Esophagus (tissue), 2 donors: ENCODE results near the gene KANK2. TPM values are rescaled to one million over a fixed set of nuclear protein-coding genes. Genes with fewer than 3 reads are reported as not detected.
"Not testable (repeated sequence)": the region's sequence is repeated elsewhere in the genome, so short reads cannot be mapped to it uniquely, and the experiment has no call there.

Experiments
- H3K27ac ChIP-seq, 2 donors: one replicate each; pipeline ENCODE4 v1.5.1; 2013; ENCODE audit warnings: low read depth in 2 of 2, mild to moderate bottlenecking in 2 of 2, inconsistent platforms in 1 of 2, low read length in 1 of 2, moderate library complexity in 1 of 2
- H3K27me3 ChIP-seq, 2 donors: one replicate each; pipeline ENCODE4 v1.6.1; 2013; ENCODE audit warnings: low read length in 2 of 2, control low read depth in 1 of 2, mild to moderate bottlenecking in 1 of 2; ENCODE audit not compliant: insufficient read depth in 2 of 2, control insufficient read depth in 1 of 2
- H3K36me3 ChIP-seq, 2 donors: one replicate each; pipeline ENCODE4 v1.6.1; 2013; ENCODE audit warnings: low read length in 1 of 2; ENCODE audit not compliant: control insufficient read depth in 2 of 2, insufficient read depth in 2 of 2
- H3K4me1 ChIP-seq, 2 donors: one replicate each; pipeline ENCODE4 v1.6.1; 2013; ENCODE audit warnings: low read length in 1 of 2; ENCODE audit not compliant: control insufficient read depth in 2 of 2, insufficient read depth in 2 of 2
- H3K4me3 ChIP-seq, 2 donors: one replicate each; pipeline ENCODE4 v1.5.1; 2013; ENCODE audit warnings: low read length in 2 of 2, mild to moderate bottlenecking in 2 of 2, low read depth in 1 of 2, moderate library complexity in 1 of 2
- H3K9me3 ChIP-seq, 2 donors: one replicate each; pipeline ENCODE4 v1.6.1; 2013; ENCODE audit warnings: mild to moderate bottlenecking in 2 of 2, low read depth in 1 of 2, low read length in 1 of 2, moderate library complexity in 1 of 2; ENCODE audit not compliant: control insufficient read depth in 2 of 2, insufficient read depth in 1 of 2
- WGBS, 2 donors: extraction: QIAGEN DNeasy Blood & Tissue Kit; methylation state at CpG; one replicate each; pipeline ENCODE4 v1.1.7; 2013; 5-methylcytosine and 5-hydroxymethylcytosine counted together
- polyA plus RNA-seq, 2 donors: library from polyadenylated mRNA; stranded (reverse); fragments of 200-250 nt; gene quantifications; one replicate each; pipeline ENCODE4 v1.2.3, GENCODE V29; 2013
- donor health status: healthy with polysubstance abuse.
- donor health status: Bipolar disorder and iron deficiency.

Gene KANK2
- polyA plus RNA-seq, 2 donors: 33.1 to 53.9 TPM

DNA sequence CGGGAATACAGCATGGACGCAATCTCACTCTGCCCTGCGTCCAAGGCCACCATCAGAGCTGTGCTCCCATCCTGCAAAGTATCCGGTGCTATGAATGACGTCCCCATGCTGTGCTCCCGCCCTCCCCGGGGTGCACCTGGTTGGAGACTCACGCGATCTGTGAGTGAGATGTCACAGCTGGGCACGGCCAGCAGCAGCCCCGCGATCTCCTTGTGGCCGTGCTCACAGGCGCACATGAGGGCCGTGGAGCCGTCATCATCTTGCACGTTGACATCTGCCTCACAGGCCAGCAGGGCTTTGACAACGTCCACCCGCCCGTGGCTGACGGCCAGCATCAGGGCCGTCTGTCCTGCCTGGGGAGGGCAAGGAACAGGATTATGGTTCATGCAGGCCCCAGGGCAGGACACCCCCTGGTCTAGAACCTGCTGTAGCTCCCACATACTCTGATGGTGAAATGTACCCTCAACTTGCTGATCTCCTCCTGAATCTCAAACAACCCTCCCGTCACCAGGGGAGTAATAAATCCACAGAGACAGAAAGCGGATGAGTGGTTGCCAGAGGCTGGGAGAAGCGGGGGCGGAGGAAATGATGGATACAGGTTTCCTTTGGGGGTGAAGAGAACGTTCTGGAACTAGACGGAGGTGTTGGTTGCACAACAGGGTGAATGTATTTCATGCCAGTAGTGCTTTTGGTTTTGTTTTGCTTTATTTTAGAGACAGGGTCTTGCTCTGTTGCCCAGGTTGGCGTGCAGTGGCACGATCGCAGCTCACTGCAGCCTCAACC lies 27.3 kb downstream of the KANK2 start:
- H3K27me3 ChIP-seq: no peaks in the 10 kb centered on the region
- H3K27ac ChIP-seq: peak overlapping the region; percentile 8 to 28
- 81 to 84% methylated on average over 31 of the region's 31 CpGs for WGBS, 2 donors
- peaks cover 2 to 3% of the 10 kb centered on the region in 2 donors for H3K4me1 ChIP-seq
- H3K36me3 ChIP-seq: peaks cover 0 to 35% of the 10 kb centered on the region in 2 donors
- no peak overlapping the region for H3K4me3 ChIP-seq
- H3K9me3 ChIP-seq: no peaks in the 10 kb centered on the region

DNA sequence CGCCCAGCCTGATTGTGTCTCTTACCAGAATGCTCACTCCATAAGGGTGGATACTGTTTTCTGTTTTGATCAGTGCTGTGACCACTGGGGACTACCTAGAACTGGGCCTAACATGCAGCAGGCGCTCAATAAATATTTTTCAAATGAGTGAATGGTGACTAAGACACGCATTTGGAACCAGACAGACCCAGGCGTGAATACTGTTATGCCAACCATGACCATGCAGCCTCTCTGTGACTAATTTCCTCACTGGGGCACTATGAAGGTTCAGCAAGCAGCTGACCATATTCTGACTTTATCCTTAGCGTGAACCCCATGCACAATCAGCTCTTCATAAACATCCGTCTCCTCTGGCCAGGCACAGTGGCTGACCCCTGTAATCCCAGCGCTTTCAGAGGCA lies 28.8 kb downstream of the KANK2 start:
- Histone ChIP-seq H3K9me3 (no peaks in the 10 kb centered on the region), H3K27ac (peak overlapping the region; percentile 43 to 69), H3K4me3 (no peak overlapping the region), H3K27me3 (no peaks in the 10 kb centered on the region), H3K36me3 (peaks cover 0 to 28% of the 10 kb centered on the region in 2 donors), H3K4me1 (peaks cover 0 to 2% of the 10 kb centered on the region in 2 donors)
- 69 to 82% methylated on average over 7 of the region's 7 CpGs for WGBS, 2 donors

DNA sequence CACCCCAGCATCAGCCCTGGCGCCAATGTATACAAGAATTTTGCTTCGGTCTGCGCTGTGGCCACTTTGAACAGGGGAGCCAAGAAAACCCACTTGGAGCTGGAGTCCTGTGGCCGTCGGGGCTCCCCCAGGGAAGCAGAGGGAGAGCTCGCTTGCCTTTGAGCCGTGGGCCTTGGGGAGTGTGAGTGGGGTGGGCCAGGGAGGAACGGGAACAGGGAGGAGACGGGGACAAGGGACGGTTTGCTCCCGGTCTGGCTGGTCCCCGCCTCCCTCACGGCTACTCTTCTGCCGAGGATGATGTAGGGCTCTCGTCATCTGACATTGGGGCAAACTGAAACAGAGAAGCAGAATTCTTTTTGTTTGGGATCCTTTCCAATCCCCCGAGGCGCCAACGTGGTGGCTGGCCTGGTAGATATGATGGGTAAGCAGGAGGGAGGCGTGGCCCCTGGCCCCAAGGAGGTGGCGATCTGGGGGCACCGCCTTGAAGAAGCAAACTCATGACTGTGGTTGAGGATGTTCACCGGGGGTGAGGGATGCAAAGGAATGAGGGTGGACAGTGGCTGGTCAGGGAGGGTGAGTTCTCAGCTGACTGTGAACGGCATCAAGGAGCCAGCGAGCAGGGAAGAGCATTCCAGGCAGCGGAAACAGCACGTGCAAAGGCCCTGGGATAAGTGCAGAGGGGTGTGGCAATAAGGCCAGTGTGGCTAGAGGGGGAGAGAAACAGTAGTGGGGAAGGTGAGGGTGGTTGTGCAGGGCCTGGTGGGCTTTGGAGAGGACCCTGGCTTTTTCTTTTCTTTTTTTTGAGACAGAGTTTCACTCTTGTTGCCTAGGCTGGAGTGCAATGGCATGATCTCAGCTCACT lies 30.8 kb downstream of the KANK2 start:
- H3K36me3 ChIP-seq: peaks cover 0 to 22% of the 10 kb centered on the region in 2 donors
- peaks cover 0 to 2% of the 10 kb centered on the region in 2 donors for H3K4me1 ChIP-seq
- H3K9me3 ChIP-seq: no peaks in the 10 kb centered on the region
- H3K27me3 ChIP-seq: no peaks in the 10 kb centered on the region
- peak overlapping the region; percentile 62 to 86 for H3K27ac ChIP-seq
- H3K4me3 ChIP-seq: no peak overlapping the region
- 59 to 64% methylated on average over 26 of the region's 26 CpGs for WGBS, 2 donors

DNA sequence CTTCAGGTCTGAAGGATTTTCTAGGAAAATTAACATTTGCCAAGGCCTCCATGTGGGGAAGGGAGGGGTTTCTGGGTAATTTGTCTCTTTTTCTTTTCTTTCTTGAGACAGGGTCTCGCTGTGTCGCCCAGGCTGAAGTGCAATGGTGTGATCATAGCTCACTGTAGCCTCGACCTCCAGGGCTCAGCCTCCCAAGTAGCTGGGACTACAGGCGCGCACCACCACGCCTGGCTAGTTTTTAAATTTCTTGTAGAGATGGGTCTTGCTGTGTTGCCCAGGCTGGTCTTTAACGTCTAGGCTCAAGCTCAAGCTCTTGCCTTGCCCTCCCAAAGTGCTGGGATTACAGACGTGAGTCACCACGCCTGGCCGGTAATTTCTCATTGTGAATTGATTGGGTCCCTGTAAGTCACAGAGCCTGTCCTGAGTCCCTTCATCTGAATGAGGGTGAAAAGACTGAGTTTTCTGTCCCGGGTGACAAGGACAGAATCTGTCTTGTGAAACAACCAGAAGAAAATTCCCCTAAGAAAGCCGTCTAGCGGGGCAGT lies 31.8 kb downstream of the KANK2 start:
- Histone ChIP-seq H3K27ac (peak overlapping the region; percentile 78 to 86), H3K27me3 (no peaks in the 10 kb centered on the region), H3K4me1 (peaks cover 0 to 2% of the 10 kb centered on the region in 2 donors), H3K36me3 (peaks cover 0 to 22% of the 10 kb centered on the region in 2 donors), H3K9me3 (no peaks in the 10 kb centered on the region), H3K4me3 (no peak overlapping the region)
- 75 to 79% methylated on average over 13 of the region's 13 CpGs for WGBS, 2 donors

DNA sequence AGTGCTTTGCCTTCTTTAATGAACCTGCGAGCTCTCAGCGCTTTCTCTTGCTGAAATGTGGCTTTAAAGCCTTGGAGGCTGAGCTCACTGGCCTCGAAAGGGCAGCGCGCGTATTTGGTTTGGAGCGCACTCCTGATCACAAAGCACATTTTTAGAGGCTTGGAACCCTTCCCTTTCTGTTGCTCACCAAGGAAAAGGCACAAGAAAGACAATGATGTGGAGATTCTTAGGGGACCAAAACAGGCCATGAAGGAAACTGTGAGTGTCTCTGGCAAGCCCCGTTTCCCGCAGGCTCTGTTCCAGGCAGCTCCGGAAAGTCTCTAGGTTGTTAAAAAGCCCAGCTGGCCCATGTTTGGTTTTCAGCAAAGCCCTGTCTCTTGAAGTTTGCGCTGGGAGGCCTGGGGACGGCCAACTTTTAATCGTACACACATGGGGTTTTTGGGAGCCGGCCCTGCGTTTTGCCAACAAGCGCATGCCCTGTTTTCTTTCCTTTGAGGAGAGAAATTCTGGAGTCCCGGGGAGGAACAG lies 32.4 kb downstream of the KANK2 start:
- Histone ChIP-seq H3K4me1 (peaks cover 0 to 2% of the 10 kb centered on the region in 2 donors), H3K4me3 (no peak overlapping the region), H3K36me3 (peaks cover 0 to 16% of the 10 kb centered on the region in 2 donors), H3K9me3 (no peaks in the 10 kb centered on the region), H3K27ac (peak overlapping the region; percentile 78 to 86), H3K27me3 (no peaks in the 10 kb centered on the region)
- 58 to 69% methylated on average over 17 of the region's 17 CpGs for WGBS, 2 donors

DNA sequence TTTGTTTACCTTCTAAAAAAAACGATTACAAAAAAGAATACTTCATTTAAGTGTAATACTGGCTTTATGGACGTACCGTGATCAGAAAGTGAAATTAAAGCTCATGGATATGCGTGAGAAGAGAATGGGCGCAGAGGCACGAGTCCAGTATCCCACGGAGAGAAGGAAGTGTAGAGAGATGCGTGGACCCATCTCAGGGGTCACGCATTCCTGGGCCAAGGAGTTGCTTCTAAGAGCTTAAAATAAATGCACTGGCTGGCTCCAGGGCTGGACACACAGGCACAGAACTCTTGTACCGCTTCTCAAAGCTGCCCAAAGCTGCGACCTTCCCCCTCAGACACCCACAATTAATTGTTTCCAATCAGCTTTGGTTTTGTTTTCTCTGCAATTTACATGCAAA lies 33.0 kb downstream of the KANK2 start:
- peaks cover 0 to 13% of the 10 kb centered on the region in 2 donors for H3K36me3 ChIP-seq
- H3K27ac ChIP-seq: peak overlapping the region; percentile 68 to 86
- H3K9me3 ChIP-seq: no peaks in the 10 kb centered on the region
- H3K27me3 ChIP-seq: no peaks in the 10 kb centered on the region
- H3K4me1 ChIP-seq: peaks cover 0 to 2% of the 10 kb centered on the region in 2 donors
- WGBS, 2 donors: 71 to 75% methylated on average over 11 of the region's 11 CpGs
- no peak overlapping the region for H3K4me3 ChIP-seq

DNA sequence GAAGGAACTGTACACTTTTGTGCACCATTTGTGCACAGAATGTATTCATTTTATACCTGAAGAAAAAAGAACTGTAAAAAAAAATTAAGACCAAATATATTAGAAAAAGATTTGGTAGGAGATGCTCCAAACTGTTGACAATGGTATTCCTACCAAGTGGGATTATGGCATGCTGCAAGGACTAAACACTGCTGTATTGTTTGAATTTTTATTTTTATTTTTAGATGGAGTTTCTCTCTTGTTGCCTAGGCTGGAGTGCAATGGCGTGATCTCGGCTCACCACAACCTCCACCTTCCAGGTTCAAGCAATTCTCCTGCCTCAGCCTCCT lies 36.9 kb downstream of the KANK2 start:
- H3K27ac ChIP-seq: peak overlapping the region; percentile 53 to 61
- H3K4me3 ChIP-seq, H3K36me3 ChIP-seq, H3K27me3 ChIP-seq, H3K4me1 ChIP-seq, H3K9me3 ChIP-seq: not testable (repeated sequence)
- 87 to 95% methylated on average over 2 of the region's 2 CpGs for WGBS, 2 donors

DNA sequence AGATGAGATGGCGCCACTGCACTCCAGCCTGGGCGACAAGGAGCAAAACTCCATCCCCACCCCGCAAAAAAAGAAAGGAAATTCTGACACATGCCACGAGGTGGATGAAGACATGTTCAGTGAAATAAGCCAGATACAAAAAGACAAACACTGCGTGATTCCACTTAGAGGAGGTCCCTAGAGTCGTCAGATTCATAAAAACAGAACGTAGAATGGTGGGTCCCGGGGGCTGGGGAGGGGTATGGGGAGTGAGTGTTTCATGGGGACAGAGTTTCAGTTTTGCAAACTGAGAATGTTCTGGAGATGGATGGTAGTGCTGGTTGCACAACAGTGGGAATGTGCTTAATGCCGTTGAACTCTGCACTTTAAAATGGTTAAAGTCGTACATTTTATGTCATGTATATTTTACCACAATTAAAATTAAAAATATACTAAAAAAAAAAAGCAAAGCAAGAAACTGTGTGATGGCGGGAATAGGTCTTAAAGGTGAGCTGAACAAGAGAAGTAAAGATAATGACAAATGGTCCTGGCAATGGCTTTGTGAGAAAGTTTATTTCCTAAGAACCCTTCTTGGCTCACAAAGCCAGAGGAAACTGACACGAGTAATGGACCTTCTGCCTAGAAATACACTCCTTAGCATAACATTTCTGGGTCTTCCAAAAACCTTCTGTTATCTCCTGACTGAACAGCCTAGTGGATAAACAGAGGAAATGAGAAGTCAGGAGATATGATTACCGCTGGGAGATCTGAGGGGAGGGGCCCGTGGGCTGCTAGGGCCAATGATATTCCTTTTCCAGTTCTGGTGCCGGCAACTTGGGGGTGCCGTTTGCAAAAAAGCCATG lies 37.5 kb downstream of the KANK2 start:
- peaks cover 0 to 2% of the 10 kb centered on the region in 2 donors for H3K4me1 ChIP-seq
- H3K27ac ChIP-seq: peak overlapping the region; percentile 53 to 61
- WGBS, 2 donors: 55 to 58% methylated on average over 16 of the region's 16 CpGs
- H3K4me3 ChIP-seq: no peak overlapping the region
- no peaks in the 10 kb centered on the region for H3K9me3 ChIP-seq
- H3K27me3 ChIP-seq: no peaks in the 10 kb centered on the region
- H3K36me3 ChIP-seq: peaks cover 0 to 2% of the 10 kb centered on the region in 2 donors
